Spleen (tissue), 11 donors: Measurements from ENCODE around the gene SLCO2A1. TPM values are rescaled to one million over a fixed set of nuclear protein-coding genes. Genes with fewer than 3 reads are reported as not detected.
A peak's percentile ranks its signal among the peaks of the same experiment; 100 is the strongest.

Experiments used
- DNase-seq: peaks from one replicate; pipeline ENCODE4 v3.0.0-alpha.2; 2020
- H3K27ac ChIP-seq, 8 donors: fragments of 200-600 bp; sonication (generic) in 7 of 8; 1 replicate in 4 of 8; 2 replicates in 4 of 8; pipeline versions ENCODE4 v1.5.0 to v1.8.0; 2016 to 2021; ENCODE audit warnings: inconsistent platforms in 4 of 8, mild to moderate bottlenecking in 4 of 8, moderate library complexity in 1 of 8
- H3K27me3 ChIP-seq, 7 donors: fragments of 200-600 bp; sonication (generic) in 6 of 7; replicated peaks in 1 of 7; 1 replicate in 4 of 7; 2 replicates in 3 of 7; pipeline versions ENCODE4 v1.5.0 to v1.8.0; 2016 to 2021; ENCODE audit warnings: inconsistent platforms in 3 of 7, mild to moderate bottlenecking in 1 of 7
- H3K36me3 ChIP-seq, 6 donors: fragments of 200-600 bp; sonication (generic) in 5 of 6; 1 replicate in 4 of 6; 2 replicates in 2 of 6; pipeline versions ENCODE4 v1.5.0 to v1.8.0; 2016 to 2021; ENCODE audit warnings: inconsistent platforms in 2 of 6
- H3K4me1 ChIP-seq, 6 donors: fragments of 200-600 bp; sonication (generic) in 5 of 6; 1 replicate in 3 of 6; 2 replicates in 3 of 6; pipeline versions ENCODE4 v1.5.0 to v1.8.0; 2016 to 2021; ENCODE audit warnings: inconsistent platforms in 3 of 6
- H3K4me3 ChIP-seq, 8 donors: fragments of 200-600 bp; sonication (generic) in 7 of 8; 1 replicate in 4 of 8; 2 replicates in 4 of 8; pipeline versions ENCODE4 v1.5.0 to v1.8.0; 2016 to 2021; ENCODE audit warnings: inconsistent platforms in 4 of 8, mild to moderate bottlenecking in 4 of 8, moderate library complexity in 2 of 8
- H3K9me3 ChIP-seq, 8 donors: fragments of 200-600 bp; sonication (generic) in 7 of 8; 1 replicate in 4 of 8; 2 replicates in 4 of 8; pipeline versions ENCODE4 v1.5.0 to v1.8.0; 2016 to 2021; ENCODE audit warnings: inconsistent platforms in 4 of 8
- CTCF ChIP-seq, 11 experiments: fragments of 200-600 bp in 7 of 11; fragments of 450-650 bp in 4 of 11; sonication (generic) in 4 of 11; IDR thresholded peaks in 8 of 11; conservative IDR thresholded peaks in 3 of 11; 1 replicate in 7 of 11; 2 replicates in 4 of 11; pipeline versions ENCODE4 v1.4.0 to v1.8.0; 2016 to 2021; ENCODE audit warnings: antibody characterized with exemption in 11 of 11, inconsistent platforms in 4 of 11, mild to moderate bottlenecking in 1 of 11
- POLR2A ChIP-seq, 3 donors: fragments of 450-650 bp; IDR thresholded peaks; one replicate each; pipeline ENCODE4 v1.5.1; 2017; ENCODE audit warnings: antibody characterized with exemption in 3 of 3, mild to moderate bottlenecking in 1 of 3
- POLR2AphosphoS5 ChIP-seq, 3 donors: sonication (generic); formaldehyde crosslinking; IDR thresholded peaks; one replicate each; pipeline ENCODE4 v1.5.1; 2017; ENCODE audit warnings: antibody characterized with exemption in 3 of 3
- WGBS, 5 donors: extraction: QIAGEN DNeasy Blood & Tissue Kit in 3 of 5; methylation state at CpG; one replicate each; pipeline versions ENCODE4 v1.1.5 to v1.1.7; 2013 to 2018; 5-methylcytosine and 5-hydroxymethylcytosine counted together
- intact Hi-C: fragments of 100-400 bp; cut with DNase I; formaldehyde crosslinking; loops from one replicate; pipeline ENCODE4 v1.15.0; 2023; ENCODE audit warnings: low total_unique reads
- polyA plus RNA-seq, 3 donors: library from polyadenylated mRNA; stranded (reverse); fragments of 200-250 nt; gene quantifications; one replicate each; pipeline ENCODE4 v1.2.1, GENCODE V29; 2013
- total RNA-seq, 7 donors: library from RNA; depleted of rRNA in 3 of 7; stranded (reverse); fragments of >200 nt in 3 of 7; fragmentation: NEBNext Ultra II Directional in 4 of 7; extraction: Animal tissue kit (Norgen Biotek cat#: 25700) in 4 of 7; gene quantifications; one replicate each; pipeline versions ENCODE4 v1.1.0 to v1.2.1, GENCODE V29; 2016 to 2021
- donor health status: healthy with polysubstance abuse.
- donor health status: DM: no; HTN: no; CAD: no; lungs with moderate emphysema.
- donor health status: DM: no; HTN: no; CAD: no.
- donor health status: Bipolar disorder and iron deficiency.
- donor health status: healthy.
- donor health status: DM: no; HTN: no; CAD: no.
- donor health status: DM: yes; HTN: yes; CAD: no.

SLCO2A1 gene
- total and polyA plus RNA-seq, 10 donors = 4.8 to 118 (median 29.8) TPM

GRCh38 chr3:134054881-134055280 lies 25.2 kb upstream of the SLCO2A1 start:
- Histone ChIP-seq H3K27me3 (no peaks in the 10 kb centered on the region), H3K9me3 (peaks cover 0 to 8% (median 0%) of the 10 kb centered on the region in 8 donors), H3K4me1 (peaks cover 14 to 43% (median 19%) of the 10 kb centered on the region in 6 donors), H3K4me3 (no peak overlapping the region), H3K36me3 (no peaks in the 10 kb centered on the region), H3K27ac (no peak overlapping the region)
- intact Hi-C loops = no loop called here
- WGBS, 5 donors = 64 to 76% (median 70%) methylated on average over 3 of the region's 3 CpGs
- DNase-seq = peak; percentile 13
- no peak for TF ChIP-seq POLR2AphosphoS5 (IDR thresholded peaks at IDR 0.05)
- TF ChIP-seq POLR2A (IDR thresholded peaks at IDR 0.05) = no peak
- no peak for TF ChIP-seq CTCF (IDR thresholded peaks at IDR 0.05 in 8 of 11, conservative IDR thresholded peaks at IDR 0.05 in 3 of 11)

GRCh38 chr3:134054231-134054630 lies 24.5 kb upstream of the SLCO2A1 start:
- peak; percentile 6 for DNase-seq
- intact Hi-C loops = no loop called here
- peaks cover 12 to 38% (median 18%) of the 10 kb centered on the region in 6 donors for H3K4me1 ChIP-seq
- peaks cover 0 to 8% (median 0%) of the 10 kb centered on the region in 8 donors for H3K9me3 ChIP-seq
- H3K27me3 ChIP-seq = no peaks in the 10 kb centered on the region
- WGBS, 5 donors = 81 to 95% (median 92%) methylated on average over 5 of the region's 5 CpGs
- H3K4me3 ChIP-seq = no peak overlapping the region
- H3K36me3 ChIP-seq = no peaks in the 10 kb centered on the region
- no peak overlapping the region for H3K27ac ChIP-seq
- TF ChIP-seq POLR2A (IDR thresholded peaks at IDR 0.05) (no peak), CTCF (IDR thresholded peaks at IDR 0.05 in 8 of 11, conservative IDR thresholded peaks at IDR 0.05 in 3 of 11) (no peak), POLR2AphosphoS5 (IDR thresholded peaks at IDR 0.05) (no peak)

- intact Hi-C loops = no loop called here
- Histone ChIP-seq H3K4me1 (peaks cover 2 to 20% (median 11%) of the 10 kb centered on the region in 6 donors), H3K4me3 (no peak overlapping the region), H3K27ac (peak overlapping the region in 2 of 8 donors; percentile 26 to 49), H3K27me3 (no peaks in the 10 kb centered on the region), H3K36me3 (no peaks in the 10 kb centered on the region), H3K9me3 (peaks cover 0 to 8% (median 0%) of the 10 kb centered on the region in 8 donors)
- WGBS, 5 donors = 62 to 74% (median 65%) methylated on average over 4 of the region's 4 CpGs
- DNase-seq = peak; percentile 73
- no peak for TF ChIP-seq POLR2A (IDR thresholded peaks at IDR 0.05)
- TF ChIP-seq POLR2AphosphoS5 (IDR thresholded peaks at IDR 0.05) = peak in 2 of 3 donors; percentile 71 to 75
These were observed 22.6 kb upstream of the SLCO2A1 start for GRCh38 chr3:134052370-134052769.

GRCh38 chr3:134049676-134050075 lies 20.0 kb upstream of the SLCO2A1 start:
- Histone ChIP-seq H3K36me3 (no peaks in the 10 kb centered on the region), H3K4me3 (no peak overlapping the region), H3K27ac (no peak overlapping the region), H3K27me3 (no peaks in the 10 kb centered on the region), H3K9me3 (peaks cover 0 to 28% (median 16%) of the 10 kb centered on the region in 8 donors), H3K4me1 (peaks cover 0 to 12% (median 5%) of the 10 kb centered on the region in 6 donors)
- intact Hi-C loops = no loop called here
- no peak for TF ChIP-seq CTCF (IDR thresholded peaks at IDR 0.05 in 8 of 11, conservative IDR thresholded peaks at IDR 0.05 in 3 of 11)
- no peak for TF ChIP-seq POLR2A (IDR thresholded peaks at IDR 0.05)
- TF ChIP-seq POLR2AphosphoS5 (IDR thresholded peaks at IDR 0.05) = no peak
- DNase-seq = no peak
- 65 to 96% (median 87%) methylated on average over 1 of the region's 1 CpG for WGBS, 5 donors
